Loucy (cell line): Measurements from ENCODE around the gene SLC22A14.

ENCODE experiments used
- H2AFZ ChIP-seq: fragments of 200-600 bp; sonication (generic); 2 replicates; pipeline ENCODE4 v1.6.0; 2016; ENCODE audit warnings: antibody characterized with exemption, mild to moderate bottlenecking, low read length, moderate library complexity
- H3F3A ChIP-seq: fragments of 200-600 bp; 2 replicates; pipeline ENCODE4 v1.6.0; 2016; ENCODE audit warnings: antibody characterized with exemption, low read depth, mild to moderate bottlenecking
- H3K27me3 ChIP-seq: fragments of 200-600 bp; sonication (generic); 2 replicates; pipeline ENCODE4 v1.6.1; 2014; ENCODE audit warnings: low read length, mild to moderate bottlenecking; ENCODE audit not compliant: insufficient read depth, poor library complexity, severe bottlenecking
- H3K36me3 ChIP-seq: fragments of 200-600 bp; sonication (generic); 2 replicates; pipeline ENCODE4 v1.6.1; 2016; ENCODE audit warnings: low read length; ENCODE audit not compliant: insufficient read depth
- H3K4me1 ChIP-seq: fragments of 200-600 bp; sonication (generic); 2 replicates; pipeline ENCODE4 v1.5.1; 2014; ENCODE audit warnings: low read length, mild to moderate bottlenecking; ENCODE audit not compliant: insufficient read depth, poor library complexity, severe bottlenecking
- H3K4me2 ChIP-seq: fragments of 200-600 bp; sonication (generic); 2 replicates; pipeline ENCODE4 v1.6.0; 2014; ENCODE audit warnings: antibody characterized with exemption, low read length, low read depth, mild to moderate bottlenecking; ENCODE audit not compliant: poor library complexity, severe bottlenecking
- H3K4me3 ChIP-seq: fragments of 200-600 bp; sonication (generic); 2 replicates; pipeline ENCODE4 v1.5.1; 2014; ENCODE audit warnings: low read length, mild to moderate bottlenecking, mixed read lengths; ENCODE audit not compliant: poor library complexity, severe bottlenecking
- H3K79me2 ChIP-seq: fragments of 200-600 bp; sonication (generic); 2 replicates; pipeline ENCODE4 v1.6.1; 2014; ENCODE audit warnings: low read length; ENCODE audit not compliant: insufficient read depth
- H3K9ac ChIP-seq: fragments of 200-600 bp; sonication (generic); 2 replicates; pipeline ENCODE4 v1.6.0; 2014; ENCODE audit warnings: mild to moderate bottlenecking, low read depth, low read length, moderate library complexity; ENCODE audit not compliant: poor library complexity, severe bottlenecking
- H3K9me2 ChIP-seq: fragments of 200-600 bp; sonication (generic); replicated peaks from 2 replicates; pipeline ENCODE4 v1.6.1; 2016; ENCODE audit warnings: low read depth, low read length, mixed read lengths
- H3K9me3 ChIP-seq: fragments of 200-600 bp; sonication (generic); 2 replicates; pipeline ENCODE4 v1.6.1; 2014; ENCODE audit warnings: mild to moderate bottlenecking, antibody characterized with exemption, low read length, low read depth; ENCODE audit not compliant: insufficient read depth
- H4K20me1 ChIP-seq: fragments of 200-600 bp; sonication (generic); 2 replicates; pipeline ENCODE4 v1.6.0; 2014; ENCODE audit warnings: antibody characterized with exemption, low read length, mild to moderate bottlenecking; ENCODE audit not compliant: insufficient read depth, poor library complexity, severe bottlenecking
- CTCF ChIP-seq: fragments of 200-600 bp; sonication (generic); conservative IDR thresholded peaks from 2 replicates; pipeline ENCODE4 v1.5.1; 2014; ENCODE audit warnings: mild to moderate bottlenecking, antibody characterized with exemption, low read length
- EZH2phosphoT487 ChIP-seq: fragments of 200-600 bp; IDR thresholded peaks from 2 replicates; pipeline ENCODE4 v1.6.1; 2018; ENCODE audit warnings: antibody characterized with exemption, mild to moderate bottlenecking, moderate library complexity, borderline replicate concordance

SLC22A14 gene

GRCh38 chr3:38268087-38268486 lies 14.0 kb upstream of the SLC22A14 start:
- H3K9ac ChIP-seq: no peak overlapping the region
- H2AFZ ChIP-seq: 0 out of 2 replicates have a peak overlapping the region, but pooled peaks have one; percentile 9
- H3K4me3 ChIP-seq: no peak overlapping the region
- H3K79me2 ChIP-seq: no peaks in the 10 kb centered on the region
- peak overlapping the region; percentile 31 for H3K4me2 ChIP-seq
- no peaks in the 10 kb centered on the region for H4K20me1 ChIP-seq
- peaks cover 23% of the 10 kb centered on the region for H3K4me1 ChIP-seq
- no peaks in the 10 kb centered on the region for H3K9me2 ChIP-seq
- H3K36me3 ChIP-seq: no peaks in the 10 kb centered on the region
- no peaks in the 10 kb centered on the region for H3K9me3 ChIP-seq
- no peak for TF ChIP-seq EZH2phosphoT487
- TF ChIP-seq CTCF: no peak
- no peaks in the 10 kb centered on the region for H3K27me3 ChIP-seq
- H3F3A ChIP-seq: no peaks in the 10 kb centered on the region

GRCh38 chr3:38268522-38268921 lies 13.6 kb upstream of the SLC22A14 start:
- Histone ChIP-seq H3K9me2 (no peaks in the 10 kb centered on the region), H2AFZ (0 out of 2 replicates have a peak overlapping the region, but pooled peaks have one; percentile 9), H3K9me3 (no peaks in the 10 kb centered on the region), H3K4me1 (peaks cover 23% of the 10 kb centered on the region), H3K36me3 (no peaks in the 10 kb centered on the region), H3F3A (no peaks in the 10 kb centered on the region), H3K4me3 (no peak overlapping the region), H3K4me2 (no peak overlapping the region), H3K27me3 (no peaks in the 10 kb centered on the region), H3K79me2 (no peaks in the 10 kb centered on the region), H3K9ac (no peak overlapping the region), H4K20me1 (no peaks in the 10 kb centered on the region)
- TF ChIP-seq CTCF: no peak
- TF ChIP-seq EZH2phosphoT487: no peak

GRCh38 chr3:38270606-38271005 lies 11.5 kb upstream of the SLC22A14 start:
- Histone ChIP-seq H3K4me1 (peaks cover 16% of the 10 kb centered on the region), H3F3A (no peaks in the 10 kb centered on the region), H2AFZ (no peak overlapping the region), H3K9me3 (no peaks in the 10 kb centered on the region), H3K79me2 (no peaks in the 10 kb centered on the region), H3K36me3 (no peaks in the 10 kb centered on the region), H3K9ac (no peak overlapping the region), H4K20me1 (no peaks in the 10 kb centered on the region), H3K4me3 (no peak overlapping the region), H3K4me2 (no peak overlapping the region), H3K27me3 (no peaks in the 10 kb centered on the region), H3K9me2 (no peaks in the 10 kb centered on the region)
- TF ChIP-seq EZH2phosphoT487: no peak
- TF ChIP-seq CTCF: no peak
